Neural progenitor cell (in vitro differentiated cells): ENCODE results near the gene RNASE4. TPM values are rescaled to one million over a fixed set of nuclear protein-coding genes. Genes with fewer than 3 reads are reported as not detected.

Source experiments
- DNase-seq: peaks from one replicate; pipeline ENCODE4 v3.0.0-alpha.2; 2016; ENCODE audit warnings: low spot score
- H2AFZ ChIP-seq: fragments of 200-600 bp; sonication (generic); replicated peaks from 2 replicates; pipeline ENCODE4 v1.6.1; 2016; ENCODE audit warnings: antibody characterized with exemption
- H3F3A ChIP-seq: fragments of 200-600 bp; sonication (generic); 2 replicates; pipeline ENCODE4 v1.6.1; 2016; ENCODE audit warnings: antibody characterized with exemption, low read depth
- H3K27ac ChIP-seq: fragments of 200-600 bp; sonication (generic); 2 replicates; pipeline ENCODE4 v1.5.1; 2016; ENCODE audit warnings: mild to moderate bottlenecking
- H3K27me3 ChIP-seq: fragments of 200-600 bp; sonication (generic); 2 replicates; pipeline ENCODE4 v1.6.1; 2016; ENCODE audit warnings: mild to moderate bottlenecking, moderate library complexity
- H3K36me3 ChIP-seq: fragments of 200-600 bp; sonication (generic); 2 replicates; pipeline ENCODE4 v1.5.1; 2016
- H3K4me1 ChIP-seq: fragments of 200-600 bp; sonication (generic); 2 replicates; pipeline ENCODE4 v1.6.1; 2016; ENCODE audit warnings: mixed run types
- H3K4me2 ChIP-seq: fragments of 200-600 bp; sonication (generic); 2 replicates; pipeline ENCODE4 v1.6.1; 2016
- H3K4me3 ChIP-seq: fragments of 200-600 bp; sonication (generic); 2 replicates; pipeline ENCODE4 v1.5.1; 2016
- H3K79me2 ChIP-seq: fragments of 200-600 bp; sonication (generic); 2 replicates; pipeline ENCODE4 v1.6.1; 2016; ENCODE audit warnings: low read depth
- H3K9ac ChIP-seq: fragments of 200-600 bp; sonication (generic); 2 replicates; pipeline ENCODE4 v1.6.1; 2016
- H3K9me3 ChIP-seq: fragments of 200-600 bp; sonication (generic); 2 replicates; pipeline ENCODE4 v1.5.1; 2016; ENCODE audit warnings: low read depth
- H4K20me1 ChIP-seq: fragments of 200-600 bp; sonication (generic); 2 replicates; pipeline ENCODE4 v1.6.1; 2016; ENCODE audit warnings: low read depth
- H3K27ac Mint-ChIP-seq: 3 replicates; pipeline ENCODE4 v1.8.0; 2021; ENCODE audit warnings: mixed read lengths
- H3K27me3 Mint-ChIP-seq: 2 replicates; pipeline ENCODE4 v1.8.0; 2022; ENCODE audit warnings: low read depth, mild to moderate bottlenecking, inconsistent platforms, moderate library complexity, mixed read lengths; ENCODE audit not compliant: insufficient read depth
- H3K36me3 Mint-ChIP-seq: 3 replicates; pipeline ENCODE4 v1.8.0; 2021; ENCODE audit warnings: mixed read lengths
- H3K4me1 Mint-ChIP-seq: 3 replicates; pipeline ENCODE4 v1.8.0; 2021; ENCODE audit warnings: mixed read lengths
- H3K4me3 Mint-ChIP-seq: 3 replicates; pipeline ENCODE4 v1.8.0; 2021; ENCODE audit warnings: mild to moderate bottlenecking, moderate library complexity, mixed read lengths
- H3K9me3 Mint-ChIP-seq: 3 replicates; pipeline ENCODE4 v1.8.0; 2020; ENCODE audit warnings: mixed read lengths
- EZH2 ChIP-seq: fragments of 200-600 bp; sonication (generic); IDR thresholded peaks from 2 replicates; pipeline ENCODE4 v1.6.1; 2017; ENCODE audit warnings: antibody characterized with exemption, mild to moderate bottlenecking, moderate library complexity
- EZH2phosphoT487 ChIP-seq: fragments of 200-600 bp; sonication (generic); IDR thresholded peaks from 2 replicates; pipeline ENCODE4 v1.6.1; 2017; ENCODE audit warnings: antibody characterized with exemption
- total RNA-seq: library from RNA; depleted of rRNA; stranded (reverse); fragments of >200 nt; gene quantifications from 2 replicates; pipeline ENCODE4 v1.2.3, GENCODE V29; 2015; ENCODE audit warnings: low replicate concordance
- TF ChIP-seq, protein P1 (sequence below): fragments of 200-600 bp; sonication (generic); IDR thresholded peaks from 2 replicates; pipeline ENCODE4 v1.5.1; 2017; ENCODE audit warnings: antibody characterized with exemption, mild to moderate bottlenecking

Gene RNASE4
- total RNA-seq, 1 donor from 2014 or later, result 2.1 TPM

DNA sequence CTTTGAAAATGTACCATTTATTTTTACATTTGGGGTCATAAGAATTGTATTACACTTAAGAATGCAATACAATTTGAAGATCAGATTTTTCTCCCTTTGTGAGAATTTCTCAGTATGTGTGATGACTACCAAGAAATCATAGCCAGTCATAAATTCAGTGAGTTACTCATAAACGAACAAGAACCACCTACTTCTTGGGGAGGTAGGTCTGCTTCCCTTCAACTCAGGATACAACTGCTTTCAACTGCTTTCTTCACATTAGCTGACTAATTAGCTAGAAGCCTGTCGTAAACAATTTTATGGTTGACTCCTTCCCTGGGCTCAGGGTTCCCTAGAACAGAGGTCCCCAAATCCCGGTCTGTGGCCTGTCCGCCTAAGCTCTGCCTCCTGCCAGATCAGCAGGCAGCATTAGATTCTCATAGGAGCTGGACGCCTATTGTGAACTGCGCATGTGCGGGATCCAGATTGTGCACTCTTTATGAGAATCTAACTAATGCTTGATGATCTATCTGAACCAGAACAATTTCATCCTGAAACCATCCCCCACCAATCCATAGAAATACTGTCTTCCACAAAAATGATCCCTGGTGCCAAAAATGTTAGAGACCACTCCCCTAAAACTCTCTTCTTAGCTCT is 7.9 kb downstream of the RNASE4 start:
- Mint-ChIP-seq H3K4me3 (no peak overlapping the region), H3K4me1 (peaks cover 4% of the 10 kb centered on the region), H3K36me3 (no peaks in the 10 kb centered on the region), H3K27me3 (peaks cover 2% of the 10 kb centered on the region), H3K27ac (no peak overlapping the region), H3K9me3 (no peaks in the 10 kb centered on the region)
- Histone ChIP-seq H3K4me3 (no peak overlapping the region), H3K27ac (no peak overlapping the region), H3K4me2 (no peak overlapping the region), H2AFZ (no peak overlapping the region), H3K36me3 (no peaks in the 10 kb centered on the region), H3K79me2 (no peaks in the 10 kb centered on the region), H3K9me3 (no peaks in the 10 kb centered on the region), H3K4me1 (no peaks in the 10 kb centered on the region), H3F3A (no peaks in the 10 kb centered on the region), H3K27me3 (no peaks in the 10 kb centered on the region), H4K20me1 (no peaks in the 10 kb centered on the region), H3K9ac (no peak overlapping the region)
- no peak for DNase-seq
- no peak for TF ChIP-seq EZH2
- no peak for TF ChIP-seq EZH2phosphoT487
- TF ChIP-seq, protein P1, sequence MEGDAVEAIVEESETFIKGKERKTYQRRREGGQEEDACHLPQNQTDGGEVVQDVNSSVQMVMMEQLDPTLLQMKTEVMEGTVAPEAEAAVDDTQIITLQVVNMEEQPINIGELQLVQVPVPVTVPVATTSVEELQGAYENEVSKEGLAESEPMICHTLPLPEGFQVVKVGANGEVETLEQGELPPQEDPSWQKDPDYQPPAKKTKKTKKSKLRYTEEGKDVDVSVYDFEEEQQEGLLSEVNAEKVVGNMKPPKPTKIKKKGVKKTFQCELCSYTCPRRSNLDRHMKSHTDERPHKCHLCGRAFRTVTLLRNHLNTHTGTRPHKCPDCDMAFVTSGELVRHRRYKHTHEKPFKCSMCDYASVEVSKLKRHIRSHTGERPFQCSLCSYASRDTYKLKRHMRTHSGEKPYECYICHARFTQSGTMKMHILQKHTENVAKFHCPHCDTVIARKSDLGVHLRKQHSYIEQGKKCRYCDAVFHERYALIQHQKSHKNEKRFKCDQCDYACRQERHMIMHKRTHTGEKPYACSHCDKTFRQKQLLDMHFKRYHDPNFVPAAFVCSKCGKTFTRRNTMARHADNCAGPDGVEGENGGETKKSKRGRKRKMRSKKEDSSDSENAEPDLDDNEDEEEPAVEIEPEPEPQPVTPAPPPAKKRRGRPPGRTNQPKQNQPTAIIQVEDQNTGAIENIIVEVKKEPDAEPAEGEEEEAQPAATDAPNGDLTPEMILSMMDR, result no peak

DNA sequence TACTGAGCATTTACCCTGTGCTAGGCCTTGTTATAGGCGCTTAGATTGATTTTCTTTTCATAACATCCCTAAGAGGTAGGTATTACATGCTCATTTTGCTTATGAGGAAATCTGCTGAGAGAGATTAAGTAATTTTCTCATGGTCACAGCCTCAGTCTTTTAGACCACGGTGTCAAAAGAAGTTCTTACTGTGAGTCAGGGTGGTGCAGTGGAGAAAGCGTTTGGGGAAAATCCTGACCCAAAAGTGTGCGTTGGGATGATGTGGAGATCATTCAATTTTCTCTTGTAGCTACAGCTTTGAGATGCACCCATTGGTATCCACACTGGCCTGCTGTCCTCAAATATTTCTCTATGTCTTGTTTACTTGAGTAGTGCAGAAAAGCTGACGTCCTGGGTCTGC is 12.4 kb downstream of the RNASE4 start:
- Mint-ChIP-seq H3K4me3 (no peak overlapping the region), H3K9me3 (peaks cover 3% of the 10 kb centered on the region), H3K27ac (no peak overlapping the region), H3K36me3 (no peaks in the 10 kb centered on the region), H3K27me3 (peaks cover 2% of the 10 kb centered on the region), H3K4me1 (peaks cover 2% of the 10 kb centered on the region)
- Histone ChIP-seq H3K4me3 (no peak overlapping the region), H3K27me3 (no peaks in the 10 kb centered on the region), H3K9ac (no peak overlapping the region), H3K4me2 (no peak overlapping the region), H3K4me1 (no peaks in the 10 kb centered on the region), H2AFZ (no peak overlapping the region), H3K36me3 (no peaks in the 10 kb centered on the region), H3F3A (no peaks in the 10 kb centered on the region), H3K27ac (no peak overlapping the region), H4K20me1 (no peaks in the 10 kb centered on the region), H3K9me3 (no peaks in the 10 kb centered on the region), H3K79me2 (no peaks in the 10 kb centered on the region)
- TF ChIP-seq EZH2, result no peak
- TF ChIP-seq, protein P1, result no peak
- TF ChIP-seq EZH2phosphoT487, result no peak
- DNase-seq, result no peak

DNA sequence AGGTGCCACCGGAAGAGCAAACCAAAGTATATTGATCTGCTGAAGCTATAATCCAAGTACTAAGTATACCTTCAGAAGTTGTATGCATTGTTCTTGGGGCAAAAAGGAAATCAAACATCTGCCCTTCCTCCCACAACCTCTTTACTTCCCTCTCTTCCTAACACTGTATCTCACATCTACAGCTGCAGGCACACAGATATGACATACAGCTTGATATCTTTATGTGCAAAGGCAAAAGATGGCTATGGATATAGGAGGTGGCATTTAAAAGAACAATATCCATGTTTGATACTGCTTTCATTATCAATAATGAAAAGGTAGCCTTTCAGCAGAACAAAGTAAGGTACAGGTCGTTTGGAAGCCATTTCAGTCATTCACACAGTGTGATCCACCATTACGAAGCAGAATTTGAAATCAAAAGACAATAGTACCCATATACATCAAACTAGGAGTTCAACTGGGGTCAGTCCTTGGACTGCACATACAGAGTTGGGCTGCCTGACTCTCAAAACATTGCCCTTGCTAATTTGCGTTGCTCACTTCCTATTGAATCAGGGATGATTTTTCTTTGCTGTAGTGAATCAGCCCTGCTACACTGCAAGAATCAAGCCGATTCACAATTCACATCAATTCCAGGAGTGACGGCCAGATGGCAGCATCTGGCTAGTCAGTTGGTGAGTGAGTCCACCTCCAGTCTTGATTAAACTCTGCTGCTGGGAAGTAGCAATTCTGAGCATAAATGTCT is 13.1 kb downstream of the RNASE4 start:
- Histone ChIP-seq H3K27me3 (no peaks in the 10 kb centered on the region), H3F3A (no peaks in the 10 kb centered on the region), H3K9ac (no peak overlapping the region), H3K79me2 (no peaks in the 10 kb centered on the region), H3K9me3 (no peaks in the 10 kb centered on the region), H3K4me1 (no peaks in the 10 kb centered on the region), H3K27ac (no peak overlapping the region), H3K4me2 (no peak overlapping the region), H2AFZ (no peak overlapping the region), H4K20me1 (no peaks in the 10 kb centered on the region), H3K36me3 (no peaks in the 10 kb centered on the region), H3K4me3 (no peak overlapping the region)
- DNase-seq, result peak; percentile 73
- peaks cover 3% of the 10 kb centered on the region for H3K9me3 Mint-ChIP-seq
- no peaks in the 10 kb centered on the region for H3K36me3 Mint-ChIP-seq
- no peak overlapping the region for H3K4me3 Mint-ChIP-seq
- peaks cover 2% of the 10 kb centered on the region for H3K27me3 Mint-ChIP-seq
- H3K4me1 Mint-ChIP-seq, result peaks cover 2% of the 10 kb centered on the region
- no peak overlapping the region for H3K27ac Mint-ChIP-seq
- TF ChIP-seq EZH2phosphoT487 (no peak), EZH2 (no peak)
- TF ChIP-seq, protein P1, result peak; percentile 88
